Transverse colon (tissue), 3 donors: ENCODE measurements around the gene AGFG1.

Experiments
- CTCF ChIP-seq, 5 experiments: fragments of 200-600 bp in 3 of 5; fragments of 450-650 bp in 2 of 5; sonication (generic) in 3 of 5; IDR thresholded peaks; 1 replicate in 2 of 5; 2 replicates in 3 of 5; pipeline ENCODE4 v1.5.1; 2016 to 2017; ENCODE audit warnings: antibody characterized with exemption in 5 of 5, inconsistent platforms in 3 of 5, mild to moderate bottlenecking in 2 of 5, moderate library complexity in 1 of 5
- POLR2A ChIP-seq: fragments of 450-650 bp; IDR thresholded peaks from one replicate; pipeline ENCODE4 v1.6.1; 2016; ENCODE audit warnings: antibody characterized with exemption, mild to moderate bottlenecking, moderate library complexity

- TF ChIP-seq POLR2A = no peak
- TF ChIP-seq CTCF (IDR thresholded peaks at IDR 0.05) = no peak
These were observed 105.6 kb downstream of the AGFG1 start for GRCh38 chr2:227577555-227577954.
